Measurements from ENCODE around the gene P2RY6.
A peak's percentile ranks its signal among the peaks of the same experiment; 100 is the strongest.
"Not testable (repeated sequence)": the region's sequence is repeated elsewhere in the genome, so short reads cannot be mapped to it uniquely, and the experiment has no call there.

The P2RY6 gene

GRCh38 chr11:73271936-73272679, at the start of gene P2RY6:
TSS of gene P2RY6 (plus strand) at chr11:73272338. CDS start at chr11:73296519, 24,181 bp downstream.
- DNase-seq (ENCODE audit: low spot score) = no peak

- no peak for DNase-seq (ENCODE audit: low spot score)
Measured at GRCh38 chr11:73223998-73224730, 48.0 kb upstream of the P2RY6 start.

- DNase-seq (ENCODE audit: low spot score) = no peak
Measured at GRCh38 chr11:73225001-73225686, 47.0 kb upstream of the P2RY6 start.

- no peak for DNase-seq (ENCODE audit: low spot score)
Measured at GRCh38 chr11:73225851-73226250, 46.3 kb upstream of the P2RY6 start.

GRCh38 chr11:73226297-73227006, 45.7 kb upstream of the P2RY6 start:
- no peak for DNase-seq (ENCODE audit: low spot score)

GRCh38 chr11:73227571-73228211, 44.4 kb upstream of the P2RY6 start:
- peak; percentile 2 for DNase-seq (ENCODE audit: low spot score)

GRCh38 chr11:73228268-73229134, 43.6 kb upstream of the P2RY6 start:
- DNase-seq (ENCODE audit: low spot score) = no peak

GRCh38 chr11:73229321-73229895, 42.7 kb upstream of the P2RY6 start:
- DNase-seq (ENCODE audit: low spot score) = peak; percentile 14

GRCh38 chr11:73229896-73230875, 42.0 kb upstream of the P2RY6 start:
- peak; percentile 12 for DNase-seq (ENCODE audit: low spot score)

GRCh38 chr11:73230931-73231330, 41.2 kb upstream of the P2RY6 start:
- DNase-seq (ENCODE audit: low spot score) = peak; percentile 3

GRCh38 chr11:73232487-73232886, 39.7 kb upstream of the P2RY6 start:
- DNase-seq (ENCODE audit: low spot score) = not testable (repeated sequence)

GRCh38 chr11:73233211-73233610, 38.9 kb upstream of the P2RY6 start:
- peak; percentile 11 for DNase-seq (ENCODE audit: low spot score)

GRCh38 chr11:73233692-73234470, 38.3 kb upstream of the P2RY6 start:
- peak; percentile 2 for DNase-seq (ENCODE audit: low spot score)

GRCh38 chr11:73234471-73235181, 37.5 kb upstream of the P2RY6 start:
- DNase-seq (ENCODE audit: low spot score) = no peak

GRCh38 chr11:73235236-73235786, 36.8 kb upstream of the P2RY6 start:
- no peak for DNase-seq (ENCODE audit: low spot score)

GRCh38 chr11:73236205-73236765, 35.9 kb upstream of the P2RY6 start:
- no peak for DNase-seq (ENCODE audit: low spot score)

GRCh38 chr11:73236854-73237253, 35.3 kb upstream of the P2RY6 start:
- DNase-seq (ENCODE audit: low spot score) = peak; percentile 56

All from D341Med (cell line).